Activated CD8-positive, alpha-beta T cell treated with anti-CD3 and anti-CD28 coated beads for 36 hours (primary cell): ENCODE results near the gene IGFBPL1. TPM values are rescaled to one million over a fixed set of nuclear protein-coding genes. Genes with fewer than 3 reads are reported as not detected.

Source experiments
- ATAC-seq: fragments of 200-7000 bp; cut with Tn5 transposase; one replicate; pipeline ENCODE4 v1.10.0; 2021; ENCODE audit warnings: mild to moderate bottlenecking, moderate library complexity
- CTCF ChIA-PET: fragments of 350-600 bp; sonication (Branson Sonifier 250); formaldehyde crosslinking; loops from one replicate; lab custom pipeline; 2021; ENCODE audit warnings: antibody characterized with exemption; lab: Charles Lee
- POLR2A ChIA-PET: fragments of 350-600 bp; sonication (Branson Sonifier 250); formaldehyde crosslinking; loops from one replicate; lab custom pipeline; 2021; ENCODE audit warnings: antibody characterized with exemption; lab: Charles Lee
- DNase-seq: peaks from one replicate; pipeline ENCODE4 v3.0.0-alpha.2; 2020
- H3K27ac Mint-ChIP-seq: one replicate; pipeline ENCODE4 v1.8.0; 2021; ENCODE audit warnings: mild to moderate bottlenecking, mixed read lengths
- H3K27me3 Mint-ChIP-seq: one replicate; pipeline ENCODE4 v1.8.0; 2021; ENCODE audit warnings: mixed read lengths
- H3K36me3 Mint-ChIP-seq: one replicate; pipeline ENCODE4 v1.8.0; 2021; ENCODE audit warnings: low read depth, mixed read lengths
- H3K4me1 Mint-ChIP-seq: one replicate; pipeline ENCODE4 v1.8.0; 2021; ENCODE audit warnings: low read depth, mixed read lengths
- H3K4me3 Mint-ChIP-seq: one replicate; pipeline ENCODE4 v1.8.0; 2021; ENCODE audit warnings: mild to moderate bottlenecking, moderate library complexity, mixed read lengths
- H3K9me3 Mint-ChIP-seq: one replicate; pipeline ENCODE4 v1.8.0; 2021; ENCODE audit warnings: mixed read lengths
- CTCF ChIP-seq: fragments of 200-600 bp; IDR thresholded peaks from one replicate; pipeline ENCODE4 v1.8.0; 2022; ENCODE audit warnings: antibody characterized with exemption, mild to moderate bottlenecking
- intact Hi-C: fragments of 100-400 bp; cut with micrococcal nuclease; formaldehyde crosslinking; loops from one replicate; pipeline ENCODE4 v1.10.0; 2022
- total RNA-seq, 2 experiments: library from RNA; stranded (reverse); gene quantifications; one replicate each; pipeline ENCODE4 v1.2.3, GENCODE V29; 2021

The IGFBPL1 gene
- total RNA-seq, 2 experiments from 2014 or later = not detected

GRCh38 chr9:38447703-38448102 is 23.4 kb upstream of the IGFBPL1 start:
- ATAC-seq = no peak

GRCh38 chr9:38445154-38446043 is 21.1 kb upstream of the IGFBPL1 start:
- Mint-ChIP-seq H3K4me3 (no peak overlapping the region), H3K4me1 (no peaks in the 10 kb centered on the region), H3K27ac (no peak overlapping the region), H3K9me3 (peaks cover 2% of the 10 kb centered on the region), H3K36me3 (no peaks in the 10 kb centered on the region), H3K27me3 (peaks cover 16% of the 10 kb centered on the region)
- intact Hi-C loops = no loop called here
- ChIA-PET CTCF (no interaction called here), POLR2A (no interaction called here)
- TF ChIP-seq CTCF = no peak
- DNase-seq = no peak
- ATAC-seq = no peak

More at GRCh38 chr9:38447703-38448102, 23.4 kb upstream of the IGFBPL1 start:
- Mint-ChIP-seq H3K4me1 (no peaks in the 10 kb centered on the region), H3K36me3 (no peaks in the 10 kb centered on the region), H3K9me3 (peaks cover 14% of the 10 kb centered on the region), H3K27me3 (peaks cover 16% of the 10 kb centered on the region), H3K27ac (no peak overlapping the region), H3K4me3 (no peak overlapping the region)
- DNase-seq = no peak
- ChIA-PET CTCF (no interaction called here), POLR2A (no interaction called here)
- intact Hi-C loops = no loop called here
- no peak for TF ChIP-seq CTCF

- ATAC-seq = no peak
- CTCF ChIA-PET = no interaction called here
Measured at GRCh38 chr9:38443597-38443996, 19.3 kb upstream of the IGFBPL1 start.

GRCh38 chr9:38443181-38443580 is 18.9 kb upstream of the IGFBPL1 start:
- H3K9me3 Mint-ChIP-seq = no peaks in the 10 kb centered on the region
- CTCF ChIA-PET = no interaction called here
- no peak overlapping the region for H3K4me3 Mint-ChIP-seq
- ATAC-seq = no peak
- intact Hi-C loops = no loop called here
- no peak overlapping the region for H3K27ac Mint-ChIP-seq
- peaks cover 15% of the 10 kb centered on the region for H3K27me3 Mint-ChIP-seq
- POLR2A ChIA-PET = no interaction called here
- no peaks in the 10 kb centered on the region for H3K4me1 Mint-ChIP-seq
- no peaks in the 10 kb centered on the region for H3K36me3 Mint-ChIP-seq
- DNase-seq = no peak
- TF ChIP-seq CTCF = no peak

More at GRCh38 chr9:38443597-38443996, 19.3 kb upstream of the IGFBPL1 start:
- H3K4me3 Mint-ChIP-seq = no peak overlapping the region
- intact Hi-C loops = no loop called here
- POLR2A ChIA-PET = no interaction called here
- DNase-seq = no peak
- H3K4me1 Mint-ChIP-seq = no peaks in the 10 kb centered on the region
- H3K9me3 Mint-ChIP-seq = no peaks in the 10 kb centered on the region
- TF ChIP-seq CTCF = no peak
- no peaks in the 10 kb centered on the region for H3K36me3 Mint-ChIP-seq
- H3K27me3 Mint-ChIP-seq = peaks cover 19% of the 10 kb centered on the region
- no peak overlapping the region for H3K27ac Mint-ChIP-seq

GRCh38 chr9:38442473-38443096 is 18.3 kb upstream of the IGFBPL1 start:
- Mint-ChIP-seq H3K27ac (no peak overlapping the region), H3K36me3 (no peaks in the 10 kb centered on the region), H3K27me3 (peaks cover 12% of the 10 kb centered on the region), H3K4me3 (no peak overlapping the region), H3K9me3 (no peaks in the 10 kb centered on the region), H3K4me1 (no peaks in the 10 kb centered on the region)
- CTCF ChIA-PET = interaction anchor here (0.7 kb wide), 1 partner anchor 10 kb away, joined by 3 read pairs; no protein-coding TSS in a partner anchor
- POLR2A ChIA-PET = no interaction called here
- intact Hi-C loops = no loop called here
- ATAC-seq = no peak
- DNase-seq = no peak
- TF ChIP-seq CTCF = no peak
